HCT116 (cell line): ENCODE measurements around the gene EGLN3. TPM values are rescaled to one million over a fixed set of nuclear protein-coding genes. Genes with fewer than 3 reads are reported as not detected.

ENCODE experiments used
- ATAC-seq: fragments of 200-7000 bp; cut with Tn5 transposase; 2 replicates; pipeline ENCODE4 v1.9.1; 2020; ENCODE audit warnings: mild to moderate bottlenecking, moderate library complexity
- BruUV-seq: library from RNA; stranded (reverse); fragments of 400-500 nt; replicated peaks from 2 replicates; lab custom pipeline; 2021; lab: Mats Ljungman, UMichigan
- CTCF ChIA-PET: fragments of 300-600 bp; sonication (Branson Sonifier 250); formaldehyde crosslinking; loops from one replicate; lab custom pipeline; 2021; ENCODE audit warnings: antibody characterized with exemption; lab: Charles Lee
- POLR2A ChIA-PET: fragments of 300-600, 350-600 bp; sonication (Branson Sonifier 250); formaldehyde crosslinking; loops from one replicate; lab custom pipeline; 2021; ENCODE audit warnings: antibody characterized with exemption; lab: Charles Lee
- RAD21 ChIA-PET, 2 experiments: fragments of 300-600 bp; sonication (Branson Sonifier 250); formaldehyde crosslinking; loops; one replicate each; lab custom pipeline; 2023; ENCODE audit warnings: low total read pairs in 2 of 2; ENCODE audit not compliant: uncharacterized antibody in 2 of 2, unreplicated experiment in 2 of 2, low non-redundant PET in 1 of 2; lab: Charles Lee
- DNase-seq: peaks from one replicate; pipeline ENCODE4 v3.0.0-alpha.2; 2010; ENCODE audit warnings: low read depth, low spot score
- H2AFZ ChIP-seq: fragments of 200-600 bp; shearing (Covaris generic), sonication (generic); 2 replicates; pipeline ENCODE4 v1.6.1; 2017; ENCODE audit warnings: low read depth, mixed run types, mixed read lengths, antibody characterized with exemption, low read length; ENCODE audit not compliant: poor library complexity, severe bottlenecking
- H3K27ac ChIP-seq: 2 replicates; pipeline ENCODE4 v1.5.1; 2012; ENCODE audit warnings: low read depth, low read length
- H3K27me3 ChIP-seq: fragments of 200-600 bp; sonication (generic); 2 replicates; pipeline ENCODE4 v1.6.1; 2016; ENCODE audit warnings: mixed run types, low read length, mixed read lengths; ENCODE audit not compliant: insufficient read depth
- H3K36me3 ChIP-seq, 2 experiments: fragments of 200-500 bp in 1 of 2; fragments of 200-600 bp in 1 of 2; sonication (Bioruptor generic) in 1 of 2; sonication (generic) in 1 of 2; 2 replicates each; pipeline versions ENCODE4 v1.5.1 to v1.6.1; 2014 to 2016; ENCODE audit warnings: low read length in 2 of 2, inconsistent platforms in 1 of 2, mixed read lengths in 1 of 2, mixed run types in 1 of 2; ENCODE audit not compliant: insufficient read depth in 2 of 2, control insufficient read depth in 1 of 2
- H3K4me1 ChIP-seq, 2 experiments: fragments of 200-600 bp in 1 of 2; sonication (generic) in 1 of 2; 2 replicates each; pipeline versions ENCODE4 v1.5.1 to v1.6.1; 2012 to 2017; ENCODE audit warnings: low read length in 2 of 2, inconsistent platforms in 1 of 2, mild to moderate bottlenecking in 1 of 2, mixed read lengths in 1 of 2, mixed run types in 1 of 2, moderate library complexity in 1 of 2; ENCODE audit not compliant: insufficient read depth in 2 of 2, control insufficient read depth in 1 of 2
- H3K4me2 ChIP-seq: fragments of 200-600 bp; sonication (generic); 2 replicates; pipeline ENCODE4 v1.6.1; 2017; ENCODE audit warnings: mixed run types, low read length, mixed read lengths
- H3K4me3 ChIP-seq, 2 experiments: fragments of 200-600 bp in 1 of 2; sonication (generic) in 1 of 2; replicated peaks in 1 of 2; 2 replicates each; pipeline ENCODE4 v1.5.1; 2011 to 2016; ENCODE audit warnings: low read length in 2 of 2, control low read depth in 1 of 2, low read depth in 1 of 2, mild to moderate bottlenecking in 1 of 2, mixed read lengths in 1 of 2, mixed run types in 1 of 2
- H3K79me2 ChIP-seq: fragments of 200-600 bp; sonication (generic); 2 replicates; pipeline ENCODE4 v1.6.1; 2017; ENCODE audit warnings: mild to moderate bottlenecking, mixed run types, low read length, moderate library complexity, mixed read lengths; ENCODE audit not compliant: insufficient read depth
- H3K9ac ChIP-seq: fragments of 200-600 bp; sonication (generic); 2 replicates; pipeline ENCODE4 v1.6.1; 2016; ENCODE audit warnings: low read length, mixed read lengths
- H3K9me2 ChIP-seq: fragments of 200-600 bp; sonication (generic), shearing (Covaris generic); 2 replicates; pipeline ENCODE4 v1.6.1; 2017; ENCODE audit warnings: mixed run types, mild to moderate bottlenecking, moderate library complexity; ENCODE audit not compliant: insufficient read depth
- H3K9me3 ChIP-seq, 2 experiments: fragments of 200-500 bp in 1 of 2; fragments of 200-600 bp in 1 of 2; sonication (Bioruptor generic) in 1 of 2; sonication (generic) in 1 of 2; 2 replicates each; pipeline ENCODE4 v1.6.1; 2014 to 2017; ENCODE audit warnings: low read length in 2 of 2, mixed read lengths in 2 of 2, inconsistent platforms in 1 of 2, low read depth in 1 of 2, mild to moderate bottlenecking in 1 of 2, mixed run types in 1 of 2, moderate library complexity in 1 of 2; ENCODE audit not compliant: control insufficient read depth in 1 of 2, insufficient read depth in 1 of 2
- H4K20me1 ChIP-seq: fragments of 200-600 bp; sonication (generic), shearing (Covaris generic); 2 replicates; pipeline ENCODE4 v1.6.1; 2017; ENCODE audit warnings: mixed run types, mild to moderate bottlenecking, moderate library complexity; ENCODE audit not compliant: insufficient read depth
- CEBPB ChIP-seq: IDR thresholded peaks from 2 replicates; pipeline ENCODE4 v1.6.1; 2012; ENCODE audit warnings: low read depth
- EGR1 ChIP-seq: IDR thresholded peaks from 2 replicates; pipeline ENCODE4 v1.6.1; 2012; ENCODE audit warnings: low read depth
- RAD21 ChIP-seq: IDR thresholded peaks from 2 replicates; pipeline ENCODE4 v1.6.1; 2012; ENCODE audit warnings: low read depth, mild to moderate bottlenecking
- YY1 ChIP-seq: IDR thresholded peaks from 2 replicates; pipeline ENCODE4 v1.6.1; 2011; ENCODE audit warnings: low read length, low read depth, moderate library complexity, mild to moderate bottlenecking; ENCODE audit not compliant: insufficient replicate concordance; ENCODE audit errors: extremely low read depth
- ZNF274 ChIP-seq: fragments of 200-500 bp; sonication (Bioruptor generic); IDR thresholded peaks from 2 replicates; pipeline ENCODE4 v1.6.1; 2014; ENCODE audit warnings: mild to moderate bottlenecking, low read depth, low read length, inconsistent platforms
- intact Hi-C: fragments of 100-400 bp; cut with micrococcal nuclease; formaldehyde crosslinking; loops from 2 replicates; pipeline ENCODE4 v1.10.0; 2022
- total RNA-seq: library from RNA; stranded (reverse); gene quantifications from one replicate; pipeline ENCODE4 v1.2.1, GENCODE V29; 2021; ENCODE audit not compliant: unreplicated experiment
- TF ChIP-seq, protein P1 (sequence below): IDR thresholded peaks from 2 replicates; pipeline ENCODE4 v1.6.1; 2012
- TF ChIP-seq, protein P2 (sequence below), 3 experiments: fragments of 200-600 bp in 1 of 3; sonication (generic) in 1 of 3; IDR thresholded peaks in 2 of 3; conservative IDR thresholded peaks in 1 of 3; 2 replicates each; pipeline ENCODE4 v1.5.1; 2012 to 2017; ENCODE audit warnings: low read depth in 2 of 3, low read length in 2 of 3, antibody characterized with exemption in 1 of 3, borderline replicate concordance in 1 of 3, control low read depth in 1 of 3, mild to moderate bottlenecking in 1 of 3, mixed read lengths in 1 of 3, mixed run types in 1 of 3, moderate library complexity in 1 of 3; ENCODE audit not compliant: insufficient read depth in 1 of 3
- TF ChIP-seq, protein P3 (sequence below): IDR thresholded peaks from 2 replicates; pipeline ENCODE4 v1.6.1; 2011; ENCODE audit warnings: mild to moderate bottlenecking, low read length, moderate library complexity; ENCODE audit not compliant: insufficient replicate concordance; ENCODE audit errors: extremely low read depth
- TF ChIP-seq, protein P4 (sequence below): IDR thresholded peaks from 2 replicates; pipeline ENCODE4 v1.6.1; 2012

EGLN3 gene
- total RNA-seq, 1 experiment from 2014 or later = 13.6 TPM

DNA sequence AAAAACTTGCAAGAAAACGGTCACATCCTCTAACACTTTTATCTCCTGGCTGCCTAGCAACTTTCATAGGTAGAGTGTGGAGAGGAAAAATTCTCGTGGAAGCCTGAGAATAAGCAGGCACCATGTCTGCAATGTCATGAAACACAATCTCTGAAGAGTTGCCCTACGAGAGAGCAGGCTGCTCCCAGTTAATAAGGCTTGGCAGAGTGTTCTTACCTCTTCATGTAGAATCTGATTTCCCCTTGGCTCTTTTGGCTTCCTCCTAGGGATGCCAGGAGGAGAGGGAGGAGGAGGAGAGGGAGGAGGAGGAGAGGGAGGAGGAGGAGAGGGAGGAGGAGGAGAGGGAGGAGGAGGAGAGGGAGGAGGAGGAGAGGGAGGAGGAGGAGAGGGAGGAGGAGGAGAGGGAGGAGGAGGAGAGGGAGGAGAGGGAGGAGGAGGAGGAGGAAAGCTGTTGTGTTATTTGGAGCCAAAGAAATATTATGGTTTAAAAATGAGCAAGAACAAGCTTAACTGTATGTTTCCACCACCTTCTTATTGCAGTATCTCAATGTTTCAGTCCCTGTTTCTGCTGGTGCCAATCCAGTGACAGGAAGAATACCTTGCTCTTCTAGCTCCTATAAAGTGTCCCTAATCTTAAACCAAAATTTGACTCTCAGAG is 52.9 kb downstream of the EGLN3 start:
- RAD21 ChIA-PET = no interaction called here
- no peaks in the 10 kb centered on the region for H3K79me2 ChIP-seq
- no peaks in the 10 kb centered on the region for H3K9me3 ChIP-seq
- no peak overlapping the region for H3K27ac ChIP-seq
- H2AFZ ChIP-seq = no peak overlapping the region
- TF ChIP-seq RAD21 = no peak
- no peak for TF ChIP-seq YY1
- TF ChIP-seq EGR1 = no peak
- TF ChIP-seq ZNF274 = no peak
- TF ChIP-seq, protein P1, sequence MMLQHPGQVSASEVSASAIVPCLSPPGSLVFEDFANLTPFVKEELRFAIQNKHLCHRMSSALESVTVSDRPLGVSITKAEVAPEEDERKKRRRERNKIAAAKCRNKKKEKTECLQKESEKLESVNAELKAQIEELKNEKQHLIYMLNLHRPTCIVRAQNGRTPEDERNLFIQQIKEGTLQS = no peak
- TF ChIP-seq, protein P2, sequence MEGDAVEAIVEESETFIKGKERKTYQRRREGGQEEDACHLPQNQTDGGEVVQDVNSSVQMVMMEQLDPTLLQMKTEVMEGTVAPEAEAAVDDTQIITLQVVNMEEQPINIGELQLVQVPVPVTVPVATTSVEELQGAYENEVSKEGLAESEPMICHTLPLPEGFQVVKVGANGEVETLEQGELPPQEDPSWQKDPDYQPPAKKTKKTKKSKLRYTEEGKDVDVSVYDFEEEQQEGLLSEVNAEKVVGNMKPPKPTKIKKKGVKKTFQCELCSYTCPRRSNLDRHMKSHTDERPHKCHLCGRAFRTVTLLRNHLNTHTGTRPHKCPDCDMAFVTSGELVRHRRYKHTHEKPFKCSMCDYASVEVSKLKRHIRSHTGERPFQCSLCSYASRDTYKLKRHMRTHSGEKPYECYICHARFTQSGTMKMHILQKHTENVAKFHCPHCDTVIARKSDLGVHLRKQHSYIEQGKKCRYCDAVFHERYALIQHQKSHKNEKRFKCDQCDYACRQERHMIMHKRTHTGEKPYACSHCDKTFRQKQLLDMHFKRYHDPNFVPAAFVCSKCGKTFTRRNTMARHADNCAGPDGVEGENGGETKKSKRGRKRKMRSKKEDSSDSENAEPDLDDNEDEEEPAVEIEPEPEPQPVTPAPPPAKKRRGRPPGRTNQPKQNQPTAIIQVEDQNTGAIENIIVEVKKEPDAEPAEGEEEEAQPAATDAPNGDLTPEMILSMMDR (IDR thresholded peaks at IDR 0.05 in 2 of 3, conservative IDR thresholded peaks at IDR 0.05 in 1 of 3; ENCODE audit: borderline replicate concordance in 1 of 3, insufficient read depth in 1 of 3, low read depth in 2 of 3, low read length in 2 of 3) = no peak
- TF ChIP-seq, protein P3, sequence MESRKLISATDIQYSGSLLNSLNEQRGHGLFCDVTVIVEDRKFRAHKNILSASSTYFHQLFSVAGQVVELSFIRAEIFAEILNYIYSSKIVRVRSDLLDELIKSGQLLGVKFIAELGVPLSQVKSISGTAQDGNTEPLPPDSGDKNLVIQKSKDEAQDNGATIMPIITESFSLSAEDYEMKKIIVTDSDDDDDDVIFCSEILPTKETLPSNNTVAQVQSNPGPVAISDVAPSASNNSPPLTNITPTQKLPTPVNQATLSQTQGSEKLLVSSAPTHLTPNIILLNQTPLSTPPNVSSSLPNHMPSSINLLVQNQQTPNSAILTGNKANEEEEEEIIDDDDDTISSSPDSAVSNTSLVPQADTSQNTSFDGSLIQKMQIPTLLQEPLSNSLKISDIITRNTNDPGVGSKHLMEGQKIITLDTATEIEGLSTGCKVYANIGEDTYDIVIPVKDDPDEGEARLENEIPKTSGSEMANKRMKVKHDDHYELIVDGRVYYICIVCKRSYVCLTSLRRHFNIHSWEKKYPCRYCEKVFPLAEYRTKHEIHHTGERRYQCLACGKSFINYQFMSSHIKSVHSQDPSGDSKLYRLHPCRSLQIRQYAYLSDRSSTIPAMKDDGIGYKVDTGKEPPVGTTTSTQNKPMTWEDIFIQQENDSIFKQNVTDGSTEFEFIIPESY = no peak
- TF ChIP-seq, protein P4, sequence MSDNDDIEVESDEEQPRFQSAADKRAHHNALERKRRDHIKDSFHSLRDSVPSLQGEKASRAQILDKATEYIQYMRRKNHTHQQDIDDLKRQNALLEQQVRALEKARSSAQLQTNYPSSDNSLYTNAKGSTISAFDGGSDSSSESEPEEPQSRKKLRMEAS = no peak
- no peak for TF ChIP-seq CEBPB
- H3K4me3 ChIP-seq = no peak overlapping the region
- CTCF ChIA-PET = no interaction called here
- H3K36me3 ChIP-seq = no peaks in the 10 kb centered on the region
- DNase-seq (no peak), ATAC-seq (no peak)
- no peaks in the 10 kb centered on the region for H3K9me2 ChIP-seq
- intact Hi-C loops = no loop called here
- BruUV-seq = no TSS peak
- no peak overlapping the region for H3K9ac ChIP-seq
- H3K4me2 ChIP-seq = no peak overlapping the region
- POLR2A ChIA-PET = no interaction called here
- H4K20me1 ChIP-seq = no peaks in the 10 kb centered on the region
- no peaks in the 10 kb centered on the region for H3K4me1 ChIP-seq
- H3K27me3 ChIP-seq = no peaks in the 10 kb centered on the region
